Left colon (tissue), 2 donors: ENCODE results near the gene SLC35G6. TPM values are rescaled to one million over a fixed set of nuclear protein-coding genes. Genes with fewer than 3 reads are reported as not detected.

Experiments
- ATAC-seq: fragments of 200-7000 bp; cut with Tn5 transposase; one replicate; pipeline ENCODE4 v1.9.1; 2020; ENCODE audit warnings: mild to moderate bottlenecking, moderate library complexity
- DNase-seq, 2 donors: peaks; one replicate each; pipeline ENCODE4 v3.0.0-alpha.2; 2020
- intact Hi-C, 2 donors: fragments of 100-400 bp; cut with DNase I in 1 of 2; cut with micrococcal nuclease in 1 of 2; formaldehyde crosslinking; loops; one replicate each; pipeline versions ENCODE4 v1.11.2 to v1.14.0; 2022; cut with DNase I, micrococcal nuclease
- total RNA-seq, 2 donors: library from RNA; stranded (reverse); fragmentation: NEBNext Ultra II Directional; extraction: Animal tissue kit (Norgen Biotek cat#: 25700); gene quantifications; one replicate each; pipeline ENCODE4 v1.2.1, GENCODE V29; 2021
- donor health status: DM: no; HTN: no; CAD: no.
- donor health status: DM: yes; HTN: yes; CAD: no.

SLC35G6 gene
- total RNA-seq, 2 donors from 2014 or later: not detected

- ATAC-seq (no peak), DNase-seq (no peak)
- intact Hi-C loops: no loop called here
Observed at GRCh38 chr17:7530023-7530900, 49.0 kb downstream of the SLC35G6 start.

Other genes with a start within 250 kb of the SLC35G6 start
- gene DVL2, start 246.9 kb upstream of the SLC35G6 start, total RNA-seq: 10 to 100 TPM; 30.9 to 34.9 TPM
- gene PHF23, start 242.0 kb upstream of the SLC35G6 start, total RNA-seq: 10 to 100 TPM; 33.9 to 44.1 TPM
- gene GABARAP, start 239.0 kb upstream of the SLC35G6 start, total RNA-seq: 100 to 1,000 TPM; 431 to 505 TPM
- gene CTDNEP1, start 229.7 kb upstream of the SLC35G6 start, total RNA-seq: 100 to 1,000 TPM; 108 to 117 TPM
- 10 to 100 TPM; 42.4 to 55.4 TPM for gene ELP5, start 229.2 kb upstream of the SLC35G6 start, total RNA-seq
- gene CLDN7, start 219.0 kb upstream of the SLC35G6 start, total RNA-seq: 1,000 to 10,000 TPM in 1 of 2 donors, 100 to 1,000 TPM in 1; 997 to 1,004 TPM
- gene SLC2A4, start 199.7 kb upstream of the SLC35G6 start, total RNA-seq: 1 to 10 TPM; 1.4 to 9.7 TPM
- gene YBX2, start 186.8 kb upstream of the SLC35G6 start, total RNA-seq: 10 to 100 TPM; 19.7 to 23.6 TPM
- gene EIF5A, start 173.8 kb upstream of the SLC35G6 start, total RNA-seq: 100 to 1,000 TPM; 330 to 413 TPM
- gene GPS2, start 166.1 kb upstream of the SLC35G6 start, total RNA-seq: 10 to 100 TPM; 71.2 to 72.4 TPM
- 10 to 100 TPM; 32.7 to 44.5 TPM for gene NEURL4, start 152.1 kb upstream of the SLC35G6 start, total RNA-seq
- 1 to 10 TPM; 4.1 to 9.0 TPM for gene ACAP1, start 144.9 kb upstream of the SLC35G6 start, total RNA-seq
- 10 to 100 TPM in 1 of 2 donors, 1 to 10 TPM in 1; 9.4 to 10.1 TPM for gene KCTD11, start 129.3 kb upstream of the SLC35G6 start, total RNA-seq
- not detected for gene TMEM95, start 126.3 kb upstream of the SLC35G6 start, total RNA-seq
- 10 to 100 TPM; 22.2 to 24.9 TPM for gene TNK1, start 100.4 kb upstream of the SLC35G6 start, total RNA-seq
- 10 to 100 TPM in 1 of 2 donors, 1 to 10 TPM in 1; 8.9 to 10.2 TPM for gene PLSCR3, start 86.9 kb upstream of the SLC35G6 start, total RNA-seq
- 10 to 100 TPM; 70.8 to 81.0 TPM for gene TMEM256, start 77.3 kb upstream of the SLC35G6 start, total RNA-seq
- gene NLGN2, start 73.6 kb upstream of the SLC35G6 start, total RNA-seq: 1 to 10 TPM; 2.7 to 6.6 TPM
- gene SPEM1, start 61.1 kb upstream of the SLC35G6 start, total RNA-seq: not detected
- not detected for gene SPEM2, start 55.8 kb upstream of the SLC35G6 start, total RNA-seq
- not detected for gene SPEM3, start 52.6 kb upstream of the SLC35G6 start, total RNA-seq
- 10 to 100 TPM; 19.3 to 20.5 TPM for gene TMEM102, start 46.0 kb upstream of the SLC35G6 start, total RNA-seq
- 1 to 10 TPM; 1.2 to 2.3 TPM for gene FGF11, start 41.9 kb upstream of the SLC35G6 start, total RNA-seq
- 10 to 100 TPM in 1 of 2 donors, 1 to 10 TPM in 1; 9.6 to 10.7 TPM for gene CHRNB1, start 36.4 kb upstream of the SLC35G6 start, total RNA-seq
- gene ZBTB4, start 1.8 kb upstream of the SLC35G6 start, total RNA-seq: 10 to 100 TPM; 17.5 to 25.0 TPM
- 10 to 100 TPM; 83.8 to 100.0 TPM for gene POLR2A, start 2.9 kb downstream of the SLC35G6 start, total RNA-seq
- 10 to 100 TPM in 1 of 2 donors, 1 to 10 TPM in 1; 9.8 to 17.3 TPM for gene TNFSF12, start 67.6 kb downstream of the SLC35G6 start, total RNA-seq
- gene TNFSF13, start 77.3 kb downstream of the SLC35G6 start, total RNA-seq: 100 to 1,000 TPM in 1 of 2 donors, 10 to 100 TPM in 1; 77.2 to 121 TPM
- 10 to 100 TPM; 30.9 to 34.1 TPM for gene SENP3, start 80.5 kb downstream of the SLC35G6 start, total RNA-seq
- gene CD68, start 98.2 kb downstream of the SLC35G6 start, total RNA-seq: 10 to 100 TPM; 35.0 to 74.0 TPM
- 10 to 100 TPM; 79.2 to 89.6 TPM for gene MPDU1, start 102.4 kb downstream of the SLC35G6 start, total RNA-seq
- gene SOX15, start 108.6 kb downstream of the SLC35G6 start, total RNA-seq: under 1 TPM; 0.58 to 0.84 TPM
- 10 to 100 TPM; 24.9 to 29.5 TPM for gene FXR2, start 133.5 kb downstream of the SLC35G6 start, total RNA-seq
- 10 to 100 TPM; 60.8 to 78.3 TPM for gene SAT2, start 146.4 kb downstream of the SLC35G6 start, total RNA-seq
- gene SHBG, start 148.7 kb downstream of the SLC35G6 start, total RNA-seq: not detected
- 1 to 10 TPM in 1 of 2 donors, under 1 TPM in 1; 0.55 to 1.4 TPM for gene ATP1B2, start 169.5 kb downstream of the SLC35G6 start, total RNA-seq
- gene TP53, start 206.0 kb downstream of the SLC35G6 start, total RNA-seq: 10 to 100 TPM; 47.3 to 60.0 TPM
- gene WRAP53, start 207.0 kb downstream of the SLC35G6 start, total RNA-seq: 1 to 10 TPM; 6.4 to 9.7 TPM
- gene EFNB3, start 223.8 kb downstream of the SLC35G6 start, total RNA-seq: under 1 TPM; 0.25 to 0.34 TPM
- gene DNAH2, start 236.3 kb downstream of the SLC35G6 start, total RNA-seq: under 1 TPM; 0.22 to 0.61 TPM